CD14-positive monocyte (primary cell): ENCODE data around the gene GNG4. TPM values are rescaled to one million over a fixed set of nuclear protein-coding genes. Genes with fewer than 3 reads are reported as not detected.
"Not testable (repeated sequence)": the region's sequence is repeated elsewhere in the genome, so short reads cannot be mapped to it uniquely, and the experiment has no call there.

Experiments
- DNase-seq, 3 donors: peaks; one replicate each; pipeline ENCODE4 v3.0.0-alpha.2; 2011 to 2022
- H2AFZ ChIP-seq: 2 replicates; pipeline ENCODE4 v1.6.0; 2012; ENCODE audit warnings: mild to moderate bottlenecking, low read depth, low read length, inconsistent platforms; ENCODE audit not compliant: insufficient read depth, poor library complexity, severe bottlenecking
- H3K27ac ChIP-seq, 2 donors: 1 replicate in 1 of 2; 2 replicates in 1 of 2; pipeline ENCODE4 v1.5.1; 2012 to 2013; ENCODE audit warnings: low read length in 2 of 2, control low read depth in 1 of 2, inconsistent platforms in 1 of 2, low read depth in 1 of 2, mild to moderate bottlenecking in 1 of 2
- H3K27me3 ChIP-seq, 2 donors: one replicate each; pipeline versions ENCODE4 v1.6.0 to v1.6.1; 2011 to 2013; ENCODE audit warnings: low read length in 2 of 2; ENCODE audit not compliant: control insufficient read depth in 2 of 2, insufficient read depth in 2 of 2
- H3K36me3 ChIP-seq, 2 donors: replicated peaks in 1 of 2; 1 replicate in 1 of 2; 2 replicates in 1 of 2; pipeline versions ENCODE4 v1.5.1 to v1.6.1; 2012 to 2013; ENCODE audit warnings: low read length in 2 of 2, control low read depth in 1 of 2, inconsistent platforms in 1 of 2, mild to moderate bottlenecking in 1 of 2; ENCODE audit not compliant: insufficient read depth in 2 of 2, control insufficient read depth in 1 of 2
- H3K4me1 ChIP-seq, 2 donors: 1 replicate in 1 of 2; 2 replicates in 1 of 2; pipeline versions ENCODE4 v1.5.1 to v1.6.1; 2012 to 2013; ENCODE audit warnings: low read length in 2 of 2, control low read depth in 1 of 2, inconsistent platforms in 1 of 2, mild to moderate bottlenecking in 1 of 2, moderate library complexity in 1 of 2; ENCODE audit not compliant: insufficient read depth in 2 of 2, control insufficient read depth in 1 of 2
- H3K4me2 ChIP-seq: replicated peaks from 2 replicates; pipeline ENCODE3; 2012; ENCODE audit warnings: low read length, moderate library complexity, mild to moderate bottlenecking; ENCODE audit not compliant: poor library complexity, severe bottlenecking; ENCODE audit errors: extremely low read depth
- H3K4me3 ChIP-seq, 3 experiments: fragments of 200-600 bp in 1 of 3; sonication (generic) in 1 of 3; replicated peaks in 1 of 3; 1 replicate in 2 of 3; 2 replicates in 1 of 3; pipeline ENCODE4 v1.5.1; 2011 to 2013; ENCODE audit warnings: low read length in 3 of 3, mild to moderate bottlenecking in 3 of 3, control low read depth in 2 of 3, low read depth in 2 of 3, inconsistent platforms in 1 of 3, moderate library complexity in 1 of 3
- H3K79me2 ChIP-seq: 2 replicates; pipeline ENCODE4 v1.6.0; 2012; ENCODE audit warnings: mild to moderate bottlenecking, control low read depth, inconsistent platforms, low read length, moderate library complexity; ENCODE audit not compliant: insufficient read depth
- H3K9ac ChIP-seq: 2 replicates; pipeline ENCODE4 v1.6.0; 2017; ENCODE audit warnings: low read length, mild to moderate bottlenecking; ENCODE audit not compliant: insufficient read depth, poor library complexity, severe bottlenecking
- H3K9me3 ChIP-seq, 2 donors: replicated peaks in 1 of 2; 1 replicate in 1 of 2; 2 replicates in 1 of 2; pipeline versions ENCODE4 v1.5.1 to v1.6.1; 2012 to 2013; ENCODE audit warnings: low read length in 2 of 2, control low read depth in 1 of 2; ENCODE audit not compliant: control insufficient read depth in 1 of 2, insufficient read depth in 1 of 2
- H4K20me1 ChIP-seq: 2 replicates; pipeline ENCODE4 v1.6.0; 2012; ENCODE audit warnings: mild to moderate bottlenecking, low read length, control low read depth, moderate library complexity; ENCODE audit not compliant: insufficient read depth
- H3K27ac Mint-ChIP-seq, 7 donors: one replicate each; pipeline ENCODE4 v1.8.0; 2020; ENCODE audit warnings: mild to moderate bottlenecking in 7 of 7, mixed read lengths in 7 of 7, moderate library complexity in 6 of 7, inconsistent platforms in 2 of 7
- H3K27me3 Mint-ChIP-seq, 3 donors: one replicate each; pipeline ENCODE4 v1.8.0; 2021 to 2022; ENCODE audit warnings: low read depth in 3 of 3, mild to moderate bottlenecking in 3 of 3, mixed read lengths in 3 of 3, moderate library complexity in 3 of 3, inconsistent platforms in 1 of 3
- H3K36me3 Mint-ChIP-seq, 2 donors: one replicate each; pipeline ENCODE4 v1.8.0; 2020; ENCODE audit warnings: mixed read lengths in 2 of 2, inconsistent platforms in 1 of 2, mild to moderate bottlenecking in 1 of 2
- H3K4me1 Mint-ChIP-seq: one replicate; pipeline ENCODE4 v1.8.0; 2020; ENCODE audit warnings: mild to moderate bottlenecking, mixed read lengths
- H3K4me3 Mint-ChIP-seq, 2 donors: one replicate each; pipeline ENCODE4 v1.8.0; 2020; ENCODE audit warnings: mild to moderate bottlenecking in 2 of 2, mixed read lengths in 2 of 2, moderate library complexity in 1 of 2
- H3K9me3 Mint-ChIP-seq, 7 donors: one replicate each; pipeline ENCODE4 v1.8.0; 2020 to 2022; ENCODE audit warnings: mixed read lengths in 7 of 7, mild to moderate bottlenecking in 6 of 7, moderate library complexity in 6 of 7, inconsistent platforms in 2 of 7
- WGBS: methylation state at CpG from one replicate; pipeline ENCODE4 v1.1.5; 2013; ENCODE audit warnings: missing lambda C conversion rate; ENCODE audit not compliant: insufficient coverage; 5-methylcytosine and 5-hydroxymethylcytosine counted together
- intact Hi-C, 2 donors: fragments of 100-400 bp; cut with micrococcal nuclease; formaldehyde crosslinking; loops; one replicate each; pipeline versions ENCODE4 v1.15.0 to v1.15.1; 2023
- polyA plus RNA-seq, 3 donors: library from polyadenylated mRNA; depleted of rRNA in 1 of 3; unstranded in 2 of 3; stranded (reverse) in 1 of 3; fragments of 300-500 nt in 2 of 3; fragments of >200 nt in 1 of 3; fragmentation: Illumina TruSeq in 2 of 3; gene quantifications; 1 replicate in 2 of 3; 2 replicates in 1 of 3; pipeline ENCODE4 v1.2.3, GENCODE V29; 2012 to 2021
- TF ChIP-seq, protein P1 (sequence below): fragments of 200-600 bp; IDR thresholded peaks from one replicate; pipeline ENCODE4 v1.8.0; 2022; ENCODE audit warnings: antibody characterized with exemption, mild to moderate bottlenecking

Gene GNG4
- polyA plus RNA-seq, 3 donors: not detected

DNA sequence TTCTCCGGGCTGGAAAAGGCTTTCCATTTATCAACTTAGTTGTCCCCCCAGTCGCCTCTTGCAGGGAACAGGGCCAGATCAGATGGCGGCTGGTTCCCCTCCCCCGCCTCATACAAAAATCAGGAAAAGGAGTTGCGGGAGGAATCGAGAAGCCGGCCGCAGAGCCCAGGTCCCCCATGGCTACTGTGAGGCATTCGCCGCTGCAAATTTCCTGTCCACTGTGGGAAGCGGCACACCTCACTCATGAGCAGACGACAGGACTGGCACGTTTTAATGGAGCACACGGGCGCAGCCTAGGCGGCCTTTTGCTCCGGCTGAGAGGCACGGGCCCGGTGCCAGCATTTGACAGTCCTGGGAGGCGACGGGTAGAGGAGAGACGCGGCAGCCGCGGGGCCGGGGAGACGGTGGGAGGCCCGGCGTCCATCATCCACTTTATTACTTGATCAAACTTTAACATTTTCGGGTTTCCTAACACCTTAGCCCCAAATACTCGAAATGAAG, 1.1 kb downstream of the GNG4 start:
- Histone ChIP-seq H3K9me3 (peaks cover 0 to 26% of the 10 kb centered on the region in 2 donors), H3K27ac (no peak overlapping the region), H2AFZ (no peak overlapping the region), H3K9ac (no peak overlapping the region), H3K79me2 (no peaks in the 10 kb centered on the region), H3K4me2 (peak overlapping the region; percentile 76), H3K27me3 (peaks cover 49 to 84% of the 10 kb centered on the region in 2 donors), H3K4me1 (peaks cover 22 to 23% of the 10 kb centered on the region in 2 donors), H3K36me3 (no peaks in the 10 kb centered on the region), H3K4me3 (peak overlapping the region in 1 of 3 experiments; percentile 70), H4K20me1 (no peaks in the 10 kb centered on the region)
- Mint-ChIP-seq H3K27ac (peak overlapping the region in 1 of 7 donors; percentile 32), H3K27me3 (peaks cover 69 to 87% (median 82%) of the 10 kb centered on the region in 3 donors), H3K36me3 (peaks cover 9 to 13% of the 10 kb centered on the region in 2 donors), H3K4me3 (peak overlapping the region; percentile 83 to 97), H3K9me3 (peaks cover 0 to 24% (median 11%) of the 10 kb centered on the region in 7 donors), H3K4me1 (peaks cover 19% of the 10 kb centered on the region)
- TF ChIP-seq, protein P1, sequence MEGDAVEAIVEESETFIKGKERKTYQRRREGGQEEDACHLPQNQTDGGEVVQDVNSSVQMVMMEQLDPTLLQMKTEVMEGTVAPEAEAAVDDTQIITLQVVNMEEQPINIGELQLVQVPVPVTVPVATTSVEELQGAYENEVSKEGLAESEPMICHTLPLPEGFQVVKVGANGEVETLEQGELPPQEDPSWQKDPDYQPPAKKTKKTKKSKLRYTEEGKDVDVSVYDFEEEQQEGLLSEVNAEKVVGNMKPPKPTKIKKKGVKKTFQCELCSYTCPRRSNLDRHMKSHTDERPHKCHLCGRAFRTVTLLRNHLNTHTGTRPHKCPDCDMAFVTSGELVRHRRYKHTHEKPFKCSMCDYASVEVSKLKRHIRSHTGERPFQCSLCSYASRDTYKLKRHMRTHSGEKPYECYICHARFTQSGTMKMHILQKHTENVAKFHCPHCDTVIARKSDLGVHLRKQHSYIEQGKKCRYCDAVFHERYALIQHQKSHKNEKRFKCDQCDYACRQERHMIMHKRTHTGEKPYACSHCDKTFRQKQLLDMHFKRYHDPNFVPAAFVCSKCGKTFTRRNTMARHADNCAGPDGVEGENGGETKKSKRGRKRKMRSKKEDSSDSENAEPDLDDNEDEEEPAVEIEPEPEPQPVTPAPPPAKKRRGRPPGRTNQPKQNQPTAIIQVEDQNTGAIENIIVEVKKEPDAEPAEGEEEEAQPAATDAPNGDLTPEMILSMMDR: no peak
- intact Hi-C loops: no loop called here
- WGBS: 2% methylated on average over 24 of the region's 31 CpGs
- no peak for DNase-seq

DNA sequence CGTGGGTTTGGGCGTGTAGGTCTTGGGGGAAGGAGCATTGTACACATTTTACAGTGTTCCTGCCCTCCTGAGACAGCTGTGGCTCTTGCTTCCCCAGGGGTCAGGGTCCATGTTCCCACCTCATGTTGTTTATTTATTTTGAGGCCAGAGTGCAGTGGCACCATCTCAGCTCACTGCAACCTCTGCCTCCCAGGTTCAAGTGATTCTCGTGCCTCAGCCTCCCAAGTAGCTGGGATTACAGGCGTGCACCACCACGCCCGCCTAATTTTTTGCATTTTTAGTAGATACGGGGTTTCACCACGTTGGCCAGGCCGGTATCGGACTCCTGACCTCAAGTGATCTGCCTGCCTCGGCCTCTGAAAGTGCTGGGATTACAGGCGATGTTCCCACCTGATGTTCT, 2.0 kb downstream of the GNG4 start:
- H3K4me2 ChIP-seq, DNase-seq, H4K20me1 ChIP-seq, H3K27ac ChIP-seq, H3K27ac Mint-ChIP-seq, H3K9ac ChIP-seq, H3K4me3 ChIP-seq, H2AFZ ChIP-seq, intact Hi-C loops, H3K79me2 ChIP-seq, H3K36me3 ChIP-seq: not testable (repeated sequence)
- H3K27me3 ChIP-seq: peaks cover 41 to 83% of the 10 kb centered on the region in 2 donors
- peaks cover 67 to 86% (median 81%) of the 10 kb centered on the region in 3 donors for H3K27me3 Mint-ChIP-seq
- H3K4me3 Mint-ChIP-seq: peak overlapping the region in 1 of 2 donors; percentile 97
- peaks cover 9 to 13% of the 10 kb centered on the region in 2 donors for H3K36me3 Mint-ChIP-seq
- peaks cover 23 to 24% of the 10 kb centered on the region in 2 donors for H3K4me1 ChIP-seq
- peaks cover 0 to 26% of the 10 kb centered on the region in 2 donors for H3K9me3 ChIP-seq
- peaks cover 25% of the 10 kb centered on the region for H3K4me1 Mint-ChIP-seq
- peaks cover 0 to 24% (median 11%) of the 10 kb centered on the region in 7 donors for H3K9me3 Mint-ChIP-seq
- 96% methylated on average over 9 of the region's 12 CpGs for WGBS
